ENCODE data around the gene TNRC6A. TPM values are rescaled to one million over a fixed set of nuclear protein-coding genes. Genes with fewer than 3 reads are reported as not detected.

The TNRC6A gene
- total RNA-seq, 1 donor from 2014 or later = 68.5 TPM

DNA sequence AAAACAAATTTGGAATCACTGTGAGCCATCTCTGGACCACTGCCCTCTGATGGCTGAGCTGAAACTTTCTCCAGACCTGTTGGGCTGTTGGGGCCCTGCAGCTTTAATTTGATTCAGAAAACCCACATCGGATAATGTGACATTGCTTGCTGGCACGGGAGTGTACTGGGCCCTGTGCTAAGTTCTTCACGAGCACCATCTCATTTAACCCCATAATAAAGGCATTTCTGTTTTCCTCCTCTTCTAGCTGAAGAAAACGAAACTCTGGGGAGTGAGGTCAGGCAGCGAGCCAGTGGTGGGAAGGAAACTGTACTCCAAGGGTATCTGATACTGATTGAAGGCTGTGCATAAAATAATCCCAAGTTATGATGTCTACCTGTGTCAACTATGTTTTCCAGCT, 34.5 kb upstream of the TNRC6A start:
- CTCF ChIA-PET = no interaction called here
- Mint-ChIP-seq H3K4me1 (no peaks in the 10 kb centered on the region), H3K36me3 (ENCODE audit: low read depth) (no peaks in the 10 kb centered on the region), H3K9me3 (no peaks in the 10 kb centered on the region), H3K27me3 (peaks cover 2% of the 10 kb centered on the region), H3K4me3 (no peak overlapping the region), H3K27ac (no peak overlapping the region)
- intact Hi-C loops (cut with micrococcal nuclease) = no loop called here
- DNase-seq (no peak), ATAC-seq (ENCODE audit: low read depth) (no peak)
- TF ChIP-seq CTCF (IDR thresholded peaks at IDR 0.05) = no peak
- POLR2A ChIA-PET = no interaction called here

DNA sequence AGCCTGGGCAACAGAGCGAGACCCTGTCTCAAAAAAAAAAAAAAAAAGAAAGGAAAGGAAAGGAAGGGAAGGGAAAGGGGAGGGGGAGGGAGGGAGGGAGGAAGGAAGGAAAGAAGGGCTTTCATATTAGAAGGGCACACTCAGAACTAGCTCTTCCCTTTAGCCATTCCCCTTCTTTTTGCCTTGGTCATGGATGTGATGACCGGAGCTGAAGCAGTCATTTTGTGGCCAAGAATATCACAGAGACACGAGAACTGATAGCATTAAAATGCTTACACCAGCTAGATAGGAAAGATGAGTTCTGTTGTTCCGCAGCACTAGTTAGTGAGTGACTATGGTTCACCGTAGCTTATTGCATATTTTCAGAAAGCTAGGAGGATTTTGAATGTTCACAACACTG, 32.8 kb upstream of the TNRC6A start:
- intact Hi-C loops (cut with micrococcal nuclease) = no loop called here
- no peak overlapping the region for H3K27ac Mint-ChIP-seq
- peaks cover 4% of the 10 kb centered on the region for H3K27me3 Mint-ChIP-seq
- no peaks in the 10 kb centered on the region for H3K36me3 Mint-ChIP-seq (ENCODE audit: low read depth)
- CTCF ChIA-PET = no interaction called here
- H3K9me3 Mint-ChIP-seq = no peaks in the 10 kb centered on the region
- TF ChIP-seq CTCF (IDR thresholded peaks at IDR 0.05) = no peak
- POLR2A ChIA-PET = no interaction called here
- H3K4me1 Mint-ChIP-seq = no peaks in the 10 kb centered on the region
- DNase-seq = no peak
- no peak for ATAC-seq (ENCODE audit: low read depth)
- no peak overlapping the region for H3K4me3 Mint-ChIP-seq

- H3K4me1 Mint-ChIP-seq = no peaks in the 10 kb centered on the region
- no peak for TF ChIP-seq CTCF (IDR thresholded peaks at IDR 0.05)
- DNase-seq (no peak), ATAC-seq (ENCODE audit: low read depth) (no peak)
- POLR2A ChIA-PET = no interaction called here
- CTCF ChIA-PET = no interaction called here
- H3K27me3 Mint-ChIP-seq = peaks cover 5% of the 10 kb centered on the region
- no peaks in the 10 kb centered on the region for H3K9me3 Mint-ChIP-seq
- intact Hi-C loops (cut with micrococcal nuclease) = no loop called here
- H3K36me3 Mint-ChIP-seq (ENCODE audit: low read depth) = no peaks in the 10 kb centered on the region
- no peak overlapping the region for H3K4me3 Mint-ChIP-seq
- H3K27ac Mint-ChIP-seq = no peak overlapping the region
These were observed 31.1 kb upstream of the TNRC6A start for GRCh38 chr16:24698308-24698707.

- Mint-ChIP-seq H3K36me3 (ENCODE audit: low read depth) (no peaks in the 10 kb centered on the region), H3K27ac (no peak overlapping the region), H3K27me3 (peaks cover 5% of the 10 kb centered on the region), H3K4me1 (no peaks in the 10 kb centered on the region), H3K9me3 (no peaks in the 10 kb centered on the region), H3K4me3 (no peak overlapping the region)
- ChIA-PET POLR2A (interaction anchor here (0.5 kb wide), 1 partner anchor 142 kb away, joined by 4 read pairs; no protein-coding TSS in a partner anchor), CTCF (no interaction called here)
- ATAC-seq (ENCODE audit: low read depth) (no peak), DNase-seq (no peak)
- TF ChIP-seq CTCF (IDR thresholded peaks at IDR 0.05) = no peak
- intact Hi-C loops (cut with micrococcal nuclease) = no loop called here
These were observed 30.2 kb upstream of the TNRC6A start for GRCh38 chr16:24699151-24699723.

GRCh38 chr16:24700549-24701392, 28.7 kb upstream of the TNRC6A start:
- Mint-ChIP-seq H3K4me1 (no peaks in the 10 kb centered on the region), H3K9me3 (no peaks in the 10 kb centered on the region), H3K27me3 (peaks cover 5% of the 10 kb centered on the region), H3K36me3 (ENCODE audit: low read depth) (no peaks in the 10 kb centered on the region), H3K27ac (no peak overlapping the region), H3K4me3 (no peak overlapping the region)
- intact Hi-C loops (cut with micrococcal nuclease) = no loop called here
- no peak for TF ChIP-seq CTCF (IDR thresholded peaks at IDR 0.05)
- CTCF ChIA-PET = no interaction called here
- no peak for ATAC-seq (ENCODE audit: low read depth)
- POLR2A ChIA-PET = interaction anchor here (0.6 kb wide), 1 partner anchor 1450 kb away, joined by 3 read pairs; no protein-coding TSS in a partner anchor
- no peak for DNase-seq
